Measurements from ENCODE around the gene C1QA. TPM values are rescaled to one million over a fixed set of nuclear protein-coding genes. Genes with fewer than 3 reads are reported as not detected.
A peak's percentile ranks its signal among the peaks of the same experiment; 100 is the strongest.

C1QA gene
- total and polyA plus RNA-seq, 2 experiments from 2014 or later: not detected

DNA sequence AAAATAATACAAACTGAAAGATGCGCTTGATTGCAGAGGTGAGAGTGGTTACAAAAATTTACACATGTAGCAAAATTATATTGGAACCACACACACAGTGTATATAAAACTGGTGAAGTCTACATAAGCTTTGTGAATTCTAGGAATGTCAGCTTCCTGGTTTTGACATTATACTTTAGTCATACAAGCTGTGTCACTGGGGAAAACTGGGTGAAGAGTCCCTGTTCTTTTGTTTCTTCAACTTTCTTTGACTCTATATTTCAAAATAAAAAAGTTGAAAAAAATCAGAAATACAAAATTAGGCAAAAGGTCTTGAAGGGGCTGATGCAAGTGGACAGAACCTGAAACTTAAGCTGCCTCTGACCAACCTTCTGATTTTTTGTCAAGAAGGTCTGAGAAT lies 10.0 kb downstream of the C1QA start:
- peak in 1 of 2 donors; percentile 35 for DNase-seq (ENCODE audit: low read depth in 1 of 2, low spot score in 1 of 2)
- no peak overlapping the region for H3K4me3 ChIP-seq
- no peaks in the 10 kb centered on the region for H3K36me3 ChIP-seq
- H3K27ac ChIP-seq: no peak overlapping the region
- H3K4me1 ChIP-seq (ENCODE audit: low read depth): no peaks in the 10 kb centered on the region
- TF ChIP-seq, protein P1, sequence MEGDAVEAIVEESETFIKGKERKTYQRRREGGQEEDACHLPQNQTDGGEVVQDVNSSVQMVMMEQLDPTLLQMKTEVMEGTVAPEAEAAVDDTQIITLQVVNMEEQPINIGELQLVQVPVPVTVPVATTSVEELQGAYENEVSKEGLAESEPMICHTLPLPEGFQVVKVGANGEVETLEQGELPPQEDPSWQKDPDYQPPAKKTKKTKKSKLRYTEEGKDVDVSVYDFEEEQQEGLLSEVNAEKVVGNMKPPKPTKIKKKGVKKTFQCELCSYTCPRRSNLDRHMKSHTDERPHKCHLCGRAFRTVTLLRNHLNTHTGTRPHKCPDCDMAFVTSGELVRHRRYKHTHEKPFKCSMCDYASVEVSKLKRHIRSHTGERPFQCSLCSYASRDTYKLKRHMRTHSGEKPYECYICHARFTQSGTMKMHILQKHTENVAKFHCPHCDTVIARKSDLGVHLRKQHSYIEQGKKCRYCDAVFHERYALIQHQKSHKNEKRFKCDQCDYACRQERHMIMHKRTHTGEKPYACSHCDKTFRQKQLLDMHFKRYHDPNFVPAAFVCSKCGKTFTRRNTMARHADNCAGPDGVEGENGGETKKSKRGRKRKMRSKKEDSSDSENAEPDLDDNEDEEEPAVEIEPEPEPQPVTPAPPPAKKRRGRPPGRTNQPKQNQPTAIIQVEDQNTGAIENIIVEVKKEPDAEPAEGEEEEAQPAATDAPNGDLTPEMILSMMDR (IDR thresholded peaks at IDR 0.05; ENCODE audit: low read depth, low read length): no peak
- peaks cover 26% of the 10 kb centered on the region for H3K27me3 ChIP-seq
- H3K9me3 ChIP-seq (ENCODE audit: low read depth): no peaks in the 10 kb centered on the region

DNA sequence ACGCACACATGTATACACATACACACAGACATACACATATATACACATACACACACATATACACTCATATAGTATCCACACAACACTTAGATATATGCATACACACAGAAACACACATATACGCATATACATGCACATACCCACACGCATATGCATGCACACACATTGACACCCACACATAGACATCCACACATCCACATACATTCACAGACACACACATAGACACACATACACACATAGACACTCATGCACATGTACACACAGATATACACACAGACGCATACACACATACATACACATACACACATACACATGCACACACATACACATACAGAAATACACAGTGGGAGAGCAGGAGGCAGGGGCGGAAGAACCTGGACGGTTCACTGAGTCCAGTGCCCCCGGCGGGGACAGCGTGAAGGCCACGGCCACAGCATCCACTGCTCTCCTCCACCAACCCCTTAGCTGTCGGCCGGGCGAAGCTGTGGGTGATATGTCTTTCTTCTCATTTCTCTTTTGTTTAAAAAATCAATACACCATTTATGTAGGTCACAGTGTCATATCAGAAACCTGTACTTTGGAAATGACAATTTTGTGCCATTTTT lies 13.8 kb downstream of the C1QA start:
- Histone ChIP-seq H3K27ac (no peak overlapping the region), H3K36me3 (no peaks in the 10 kb centered on the region), H3K4me3 (no peak overlapping the region), H3K9me3 (ENCODE audit: low read depth) (no peaks in the 10 kb centered on the region), H3K27me3 (peaks cover 14% of the 10 kb centered on the region), H3K4me1 (ENCODE audit: low read depth) (no peaks in the 10 kb centered on the region)
- TF ChIP-seq, protein P1 (IDR thresholded peaks at IDR 0.05; ENCODE audit: low read depth, low read length): no peak
- no peak for DNase-seq (ENCODE audit: low read depth in 1 of 2, low spot score in 1 of 2)

DNA sequence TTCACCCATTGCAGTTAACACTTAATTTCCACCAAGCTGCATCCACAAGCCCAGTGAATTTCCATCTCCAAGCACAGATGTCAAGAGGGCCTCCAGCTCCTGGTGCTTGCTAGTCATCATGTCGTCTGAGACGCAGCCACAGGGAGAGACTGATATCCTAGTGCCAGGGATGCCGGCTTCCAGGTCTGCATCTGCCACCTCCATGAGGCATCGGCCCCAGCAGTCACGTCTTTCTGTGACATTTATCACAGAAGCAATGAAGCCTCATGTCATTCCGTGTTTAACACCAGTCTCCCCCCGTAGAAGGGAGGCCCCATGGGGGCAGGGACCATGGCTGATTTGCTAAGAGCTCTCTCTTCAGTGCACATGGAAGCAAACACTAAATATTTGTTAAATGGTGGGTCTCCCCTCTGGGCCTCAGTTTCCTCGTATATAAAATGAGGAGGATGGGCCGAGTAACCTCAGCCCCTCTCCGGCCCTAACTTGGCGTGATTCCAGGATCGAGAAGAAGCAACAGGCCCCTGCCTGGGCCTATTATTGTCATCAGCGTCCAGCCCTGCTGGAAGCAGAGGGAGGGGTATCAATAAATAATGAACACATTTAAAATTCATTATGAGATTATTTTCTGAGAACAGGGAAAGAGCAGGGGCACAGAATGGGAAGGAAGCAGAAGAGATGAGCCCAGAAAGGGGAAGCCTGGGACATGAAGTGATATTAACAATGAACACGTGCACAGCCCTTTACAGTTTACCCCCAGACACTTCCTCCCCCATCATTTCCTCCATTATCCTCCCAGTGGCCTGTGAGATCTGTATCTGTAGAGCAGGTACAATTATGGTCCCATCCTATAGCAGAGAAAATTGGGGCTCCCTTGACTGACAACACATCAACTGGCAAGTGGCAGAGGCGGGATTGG lies 15.8 kb downstream of the C1QA start:
- H3K4me3 ChIP-seq: no peak overlapping the region
- H3K27ac ChIP-seq: no peak overlapping the region
- TF ChIP-seq, protein P1 (IDR thresholded peaks at IDR 0.05; ENCODE audit: low read depth, low read length): no peak
- no peaks in the 10 kb centered on the region for H3K36me3 ChIP-seq
- DNase-seq (ENCODE audit: low read depth in 1 of 2, low spot score in 1 of 2): no peak
- no peaks in the 10 kb centered on the region for H3K9me3 ChIP-seq (ENCODE audit: low read depth)
- peaks cover 6% of the 10 kb centered on the region for H3K27me3 ChIP-seq
- H3K4me1 ChIP-seq (ENCODE audit: low read depth): no peaks in the 10 kb centered on the region

DNA sequence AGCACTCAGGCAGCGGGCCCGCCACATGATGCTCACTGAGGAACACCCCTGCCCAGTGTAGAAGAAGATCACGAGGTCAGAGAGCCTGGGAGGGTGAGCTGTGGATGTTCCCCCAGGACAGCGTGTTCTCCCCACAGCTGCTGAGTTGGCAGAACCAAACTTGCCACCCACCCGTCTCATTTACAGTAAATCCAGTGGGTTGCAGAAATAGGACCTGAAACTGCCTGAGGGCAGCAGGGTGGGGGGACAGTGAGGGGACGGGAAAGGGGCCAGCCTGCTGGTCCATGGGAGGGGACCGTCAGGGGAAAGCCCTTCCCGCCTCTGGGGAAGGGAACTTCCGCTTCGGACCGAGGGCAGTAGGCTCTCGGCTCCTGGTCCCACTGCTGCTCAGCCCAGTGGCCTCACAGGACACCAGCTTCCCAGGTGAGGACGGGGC lies 16.5 kb downstream of the C1QA start, which contains the start of gene C1QB:
TSS of gene C1QB (plus strand) at position 356 of the 436 bp plus-strand sequence. CDS start 6,227 bp downstream, outside the sequence.
- H3K27me3 ChIP-seq: peaks cover 7% of the 10 kb centered on the region
- no peak for DNase-seq (ENCODE audit: low read depth in 1 of 2, low spot score in 1 of 2)
- no peaks in the 10 kb centered on the region for H3K36me3 ChIP-seq
- no peak within 1 kb of the TSS for H3K4me3 ChIP-seq
- TF ChIP-seq, protein P1 (IDR thresholded peaks at IDR 0.05; ENCODE audit: low read depth, low read length): no peak
- no peaks in the 10 kb centered on the region for H3K9me3 ChIP-seq (ENCODE audit: low read depth)
- H3K4me1 ChIP-seq (ENCODE audit: low read depth): no peaks in the 10 kb centered on the region
- H3K27ac ChIP-seq: no peak within 1 kb of the TSS

DNA sequence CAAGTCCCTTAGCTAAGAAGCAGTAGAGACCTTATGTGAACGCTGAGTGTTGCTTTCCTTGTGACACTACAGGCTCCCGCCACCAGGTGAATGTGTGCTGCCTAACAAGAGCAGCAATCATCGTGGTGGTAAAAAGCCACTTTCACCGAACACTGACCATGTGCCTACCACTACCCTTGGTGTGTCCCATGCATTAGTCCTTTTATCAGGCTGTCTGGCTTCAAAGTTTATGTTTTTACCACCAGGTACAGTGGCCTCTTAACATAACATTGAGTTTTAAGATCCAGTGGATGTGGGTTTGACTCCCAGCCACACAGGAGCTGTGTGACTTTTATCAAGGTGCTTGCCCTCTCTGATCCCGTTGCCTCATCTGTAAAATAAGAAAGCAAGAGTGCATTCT lies 18.3 kb downstream of the C1QA start:
- TF ChIP-seq, protein P1 (IDR thresholded peaks at IDR 0.05; ENCODE audit: low read depth, low read length): no peak
- no peaks in the 10 kb centered on the region for H3K36me3 ChIP-seq
- no peak overlapping the region for H3K4me3 ChIP-seq
- peaks cover 7% of the 10 kb centered on the region for H3K27me3 ChIP-seq
- no peaks in the 10 kb centered on the region for H3K9me3 ChIP-seq (ENCODE audit: low read depth)
- no peaks in the 10 kb centered on the region for H3K4me1 ChIP-seq (ENCODE audit: low read depth)
- DNase-seq (ENCODE audit: low read depth in 1 of 2, low spot score in 1 of 2): no peak
- no peak overlapping the region for H3K27ac ChIP-seq
